Measurements from ENCODE around the gene TEX29.

TEX29 gene

GRCh38 chr13:111319998-111320911 is at the start of gene TEX29:
TEX29 (plus strand) TSS chr13:111320642; CDS start chr13:111320891, 249 bp downstream.
- no peak for DNase-seq (ENCODE audit: extremely low spot score, insufficient read length, low read depth)
- no peak for FAIRE-seq

- FAIRE-seq (no peak), DNase-seq (ENCODE audit: extremely low spot score, insufficient read length, low read depth) (no peak)
Measured at GRCh38 chr13:111270765-111271698, 49.4 kb upstream of the TEX29 start.

- FAIRE-seq (no peak), DNase-seq (ENCODE audit: extremely low spot score, insufficient read length, low read depth) (no peak)
Measured at GRCh38 chr13:111272117-111272516, 48.3 kb upstream of the TEX29 start.

- no peak for FAIRE-seq
- no peak for DNase-seq (ENCODE audit: extremely low spot score, insufficient read length, low read depth)
Measured at GRCh38 chr13:111275382-111275781, 45.1 kb upstream of the TEX29 start.

GRCh38 chr13:111275995-111276618 is 44.3 kb upstream of the TEX29 start:
- no peak for FAIRE-seq

GRCh38 chr13:111278258-111278657 is 42.2 kb upstream of the TEX29 start:
- DNase-seq (ENCODE audit: extremely low spot score, insufficient read length, low read depth) (no peak), FAIRE-seq (no peak)

More at GRCh38 chr13:111275995-111276618, 44.3 kb upstream of the TEX29 start:
- DNase-seq (ENCODE audit: extremely low spot score, insufficient read length, low read depth): no peak

GRCh38 chr13:111278743-111279652 is 41.4 kb upstream of the TEX29 start:
- DNase-seq (ENCODE audit: extremely low spot score, insufficient read length, low read depth) (no peak), FAIRE-seq (no peak)

GRCh38 chr13:111280226-111280625 is 40.2 kb upstream of the TEX29 start:
- DNase-seq (ENCODE audit: extremely low spot score, insufficient read length, low read depth): no peak
- no peak for FAIRE-seq

GRCh38 chr13:111280681-111281585 is 39.5 kb upstream of the TEX29 start:
- FAIRE-seq (no peak), DNase-seq (ENCODE audit: extremely low spot score, insufficient read length, low read depth) (no peak)

GRCh38 chr13:111281751-111282311 is 38.6 kb upstream of the TEX29 start:
- FAIRE-seq (no peak), DNase-seq (ENCODE audit: extremely low spot score, insufficient read length, low read depth) (no peak)

- FAIRE-seq: no peak
- no peak for DNase-seq (ENCODE audit: extremely low spot score, insufficient read length, low read depth)
Measured at GRCh38 chr13:111282425-111282824, 38.0 kb upstream of the TEX29 start.

GRCh38 chr13:111282997-111283396 is 37.4 kb upstream of the TEX29 start:
- FAIRE-seq (no peak), DNase-seq (ENCODE audit: extremely low spot score, insufficient read length, low read depth) (no peak)

GRCh38 chr13:111283457-111283856 is 37.0 kb upstream of the TEX29 start:
- FAIRE-seq (no peak), DNase-seq (ENCODE audit: extremely low spot score, insufficient read length, low read depth) (no peak)

GRCh38 chr13:111283991-111284390 is 36.5 kb upstream of the TEX29 start:
- no peak for FAIRE-seq
- no peak for DNase-seq (ENCODE audit: extremely low spot score, insufficient read length, low read depth)

- no peak for FAIRE-seq
- no peak for DNase-seq (ENCODE audit: extremely low spot score, insufficient read length, low read depth)
Measured at GRCh38 chr13:111284565-111284964, 35.9 kb upstream of the TEX29 start.

- FAIRE-seq: no peak
Measured at GRCh38 chr13:111286162-111286561, 34.3 kb upstream of the TEX29 start.

GRCh38 chr13:111286749-111287148 is 33.7 kb upstream of the TEX29 start:
- FAIRE-seq (no peak), DNase-seq (ENCODE audit: extremely low spot score, insufficient read length, low read depth) (no peak)

More at GRCh38 chr13:111286162-111286561, 34.3 kb upstream of the TEX29 start:
- no peak for DNase-seq (ENCODE audit: extremely low spot score, insufficient read length, low read depth)

- FAIRE-seq (no peak), DNase-seq (ENCODE audit: extremely low spot score, insufficient read length, low read depth) (no peak)
Measured at GRCh38 chr13:111287201-111287600, 33.2 kb upstream of the TEX29 start.
